ENCODE measurements around the gene PIR. TPM values are rescaled to one million over a fixed set of nuclear protein-coding genes. Genes with fewer than 3 reads are reported as not detected.

Gene PIR
- total RNA-seq, 2 experiments from 2014 or later, result 1.9 to 3.5 TPM

DNA sequence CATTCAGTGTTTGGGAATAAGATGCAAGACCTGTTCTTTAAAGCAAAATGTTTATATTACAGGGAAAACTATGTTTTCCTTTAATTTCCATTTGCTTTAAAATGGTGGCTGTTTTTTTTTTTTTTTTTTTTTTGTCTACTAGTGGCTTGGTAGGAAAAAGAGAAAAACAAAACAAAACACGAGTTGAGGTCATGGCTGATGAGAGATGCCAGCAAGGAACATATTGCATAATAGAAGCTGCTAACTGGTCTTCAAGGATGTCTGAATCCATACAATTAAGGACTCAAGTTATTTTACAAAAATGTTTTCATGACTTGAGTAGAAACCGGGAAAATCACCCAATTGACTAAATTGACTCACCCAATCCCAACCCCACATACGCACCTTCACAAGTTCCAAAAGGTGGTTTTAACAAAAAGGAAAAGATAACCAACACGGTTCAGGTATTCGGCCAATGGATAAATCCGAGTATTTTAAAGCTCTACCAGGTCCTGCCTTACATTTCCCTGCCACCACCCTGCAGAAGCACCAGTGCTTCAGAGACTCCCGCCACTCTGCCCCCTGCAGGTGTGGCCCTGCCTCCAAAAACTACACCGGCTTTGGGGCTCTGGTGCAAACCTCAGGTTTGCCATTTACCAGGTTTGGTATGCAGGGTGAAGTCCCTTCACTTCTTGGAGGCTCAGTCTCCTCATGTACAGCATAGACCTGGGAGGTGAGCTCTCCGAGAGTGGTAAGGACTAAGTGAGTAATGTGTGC, 27.1 kb downstream of the PIR start:
- no peaks in the 10 kb centered on the region for H3K79me2 ChIP-seq (ENCODE audit: insufficient read depth, low read depth, low read length)
- BruUV-seq (replicated peaks), result TSS peak; percentile 91
- intact Hi-C loops (cut with micrococcal nuclease; ENCODE audit: unreplicated experiment), result no loop called here
- TF ChIP-seq, protein P1, sequence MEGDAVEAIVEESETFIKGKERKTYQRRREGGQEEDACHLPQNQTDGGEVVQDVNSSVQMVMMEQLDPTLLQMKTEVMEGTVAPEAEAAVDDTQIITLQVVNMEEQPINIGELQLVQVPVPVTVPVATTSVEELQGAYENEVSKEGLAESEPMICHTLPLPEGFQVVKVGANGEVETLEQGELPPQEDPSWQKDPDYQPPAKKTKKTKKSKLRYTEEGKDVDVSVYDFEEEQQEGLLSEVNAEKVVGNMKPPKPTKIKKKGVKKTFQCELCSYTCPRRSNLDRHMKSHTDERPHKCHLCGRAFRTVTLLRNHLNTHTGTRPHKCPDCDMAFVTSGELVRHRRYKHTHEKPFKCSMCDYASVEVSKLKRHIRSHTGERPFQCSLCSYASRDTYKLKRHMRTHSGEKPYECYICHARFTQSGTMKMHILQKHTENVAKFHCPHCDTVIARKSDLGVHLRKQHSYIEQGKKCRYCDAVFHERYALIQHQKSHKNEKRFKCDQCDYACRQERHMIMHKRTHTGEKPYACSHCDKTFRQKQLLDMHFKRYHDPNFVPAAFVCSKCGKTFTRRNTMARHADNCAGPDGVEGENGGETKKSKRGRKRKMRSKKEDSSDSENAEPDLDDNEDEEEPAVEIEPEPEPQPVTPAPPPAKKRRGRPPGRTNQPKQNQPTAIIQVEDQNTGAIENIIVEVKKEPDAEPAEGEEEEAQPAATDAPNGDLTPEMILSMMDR (conservative IDR thresholded peaks at IDR 0.05; ENCODE audit: low read length), result peak; percentile 61
- TF ChIP-seq EZH2phosphoT487 (IDR thresholded peaks at IDR 0.05; ENCODE audit: borderline replicate concordance, low read depth, low read length), result no peak
- H3K9me2 ChIP-seq (ENCODE audit: insufficient read depth, low read length), result no peaks in the 10 kb centered on the region
- no peaks in the 10 kb centered on the region for H3K9me3 ChIP-seq (ENCODE audit: low read length)
- H3K36me3 ChIP-seq (ENCODE audit: insufficient read depth, low read length), result no peaks in the 10 kb centered on the region
- H3K4me1 ChIP-seq (ENCODE audit: insufficient read depth, low read length, poor library complexity, severe bottlenecking), result peaks cover 20% of the 10 kb centered on the region
- no peak overlapping the region for H3K4me3 ChIP-seq (ENCODE audit: low read depth, low read length, poor library complexity, severe bottlenecking)
- H4K20me1 ChIP-seq (ENCODE audit: insufficient read depth, low read length), result no peaks in the 10 kb centered on the region
- peak overlapping the region; percentile 64 for H3K4me2 ChIP-seq (ENCODE audit: low read length)
- CTCF ChIA-PET (ENCODE audit: unreplicated experiment), result interaction anchor here (1.3 to 2.8 kb wide), 3 partner anchors 83 to 119 kb away, joined by 3 to 17 read pairs (median 10); partner anchors contain the start of gene VEGFD
- POLR2A ChIA-PET, result interaction anchor here (0.7 to 1.2 kb wide), 9 partner anchors 20 to 343 kb away, joined by 3 to 7 read pairs (median 3); no protein-coding TSS in a partner anchor
- H2AFZ ChIP-seq (ENCODE audit: low read length), result peak overlapping the region; percentile 60; the same call in 1 of the 2 replicates
- H3K27ac ChIP-seq (ENCODE audit: low read depth, low read length, poor library complexity, severe bottlenecking), result peak overlapping the region; percentile 68
- peak; percentile 20 for DNase-seq (ENCODE audit: low spot score)

DNA sequence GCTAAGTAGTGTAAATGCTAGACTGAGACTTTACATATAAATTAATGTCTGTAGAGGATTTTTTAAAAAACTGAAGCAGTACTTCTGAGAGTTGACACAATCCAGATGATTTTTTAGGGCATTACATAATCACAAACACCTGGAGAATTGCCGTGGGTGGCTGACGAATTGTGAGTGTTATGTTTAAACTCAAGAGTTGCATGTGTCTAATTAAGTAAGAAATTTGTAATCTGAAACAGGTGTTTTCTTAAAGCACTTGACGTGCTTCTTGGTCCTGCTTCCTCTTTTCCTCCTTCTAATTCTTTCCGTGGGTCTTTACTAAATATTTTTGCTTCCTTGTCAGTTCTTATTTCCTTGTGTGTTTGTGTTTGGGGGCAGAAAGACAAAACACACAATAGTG, 27.8 kb downstream of the PIR start:
- peak overlapping the region; percentile 68 for H3K27ac ChIP-seq (ENCODE audit: low read depth, low read length, poor library complexity, severe bottlenecking)
- ChIA-PET POLR2A (interaction anchor here (0.7 to 0.9 kb wide), 3 partner anchors 21 to 82 kb away, joined by 4 to 7 read pairs (median 6); no protein-coding TSS in a partner anchor), CTCF (ENCODE audit: unreplicated experiment) (interaction anchor here (2.8 kb wide), 1 partner anchor 115 kb away, joined by 17 read pairs; no protein-coding TSS in a partner anchor)
- intact Hi-C loops (cut with micrococcal nuclease; ENCODE audit: unreplicated experiment), result no loop called here
- no peaks in the 10 kb centered on the region for H3K36me3 ChIP-seq (ENCODE audit: insufficient read depth, low read length)
- H3K4me3 ChIP-seq (ENCODE audit: low read depth, low read length, poor library complexity, severe bottlenecking), result peak overlapping the region; percentile 38
- peak; percentile 64 for DNase-seq (ENCODE audit: low spot score)
- H2AFZ ChIP-seq (ENCODE audit: low read length), result peak overlapping the region; percentile 60
- H3K79me2 ChIP-seq (ENCODE audit: insufficient read depth, low read depth, low read length), result no peaks in the 10 kb centered on the region
- peaks cover 20% of the 10 kb centered on the region for H3K4me1 ChIP-seq (ENCODE audit: insufficient read depth, low read length, poor library complexity, severe bottlenecking)
- no peaks in the 10 kb centered on the region for H3K9me2 ChIP-seq (ENCODE audit: insufficient read depth, low read length)
- no TSS peak for BruUV-seq (replicated peaks)
- peak overlapping the region; percentile 64 for H3K4me2 ChIP-seq (ENCODE audit: low read length)
- TF ChIP-seq, protein P1 (conservative IDR thresholded peaks at IDR 0.05; ENCODE audit: low read length), result no peak
- TF ChIP-seq EZH2phosphoT487 (IDR thresholded peaks at IDR 0.05; ENCODE audit: borderline replicate concordance, low read depth, low read length), result no peak
- no peaks in the 10 kb centered on the region for H4K20me1 ChIP-seq (ENCODE audit: insufficient read depth, low read length)
- H3K9me3 ChIP-seq (ENCODE audit: low read length), result no peaks in the 10 kb centered on the region

DNA sequence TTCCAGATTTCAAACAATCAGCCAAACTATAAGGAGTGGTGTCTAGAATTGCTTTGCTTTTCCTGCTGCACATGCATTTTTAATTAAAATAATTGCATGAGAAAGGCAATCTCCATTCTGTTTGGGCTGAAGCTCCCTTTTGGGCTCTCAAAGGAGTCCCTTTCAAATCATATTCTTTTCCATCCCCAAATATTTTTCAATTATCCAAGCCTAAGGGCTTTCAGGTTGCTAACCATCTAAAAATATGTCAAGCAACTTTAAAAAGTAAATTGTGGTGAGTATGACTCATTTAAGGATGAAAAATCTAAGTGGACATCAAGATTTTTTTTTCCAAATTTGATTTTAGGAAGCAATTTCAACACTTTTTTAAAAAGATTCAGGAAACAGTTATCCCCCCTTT, 28.4 kb downstream of the PIR start:
- ChIA-PET CTCF (ENCODE audit: unreplicated experiment) (no interaction called here), POLR2A (interaction anchor here (0.7 to 1.1 kb wide), 2 partner anchors 11 to 57 kb away, joined by 3 to 5 read pairs; no protein-coding TSS in a partner anchor)
- Histone ChIP-seq H3K79me2 (ENCODE audit: insufficient read depth, low read depth, low read length) (no peaks in the 10 kb centered on the region), H3K9me2 (ENCODE audit: insufficient read depth, low read length) (no peaks in the 10 kb centered on the region), H2AFZ (ENCODE audit: low read length) (peak overlapping the region; percentile 60; the same call in 1 of the 2 replicates), H3K9me3 (ENCODE audit: low read length) (no peaks in the 10 kb centered on the region), H3K36me3 (ENCODE audit: insufficient read depth, low read length) (no peaks in the 10 kb centered on the region), H3K4me3 (ENCODE audit: low read depth, low read length, poor library complexity, severe bottlenecking) (peak overlapping the region; percentile 38), H4K20me1 (ENCODE audit: insufficient read depth, low read length) (no peaks in the 10 kb centered on the region), H3K4me2 (ENCODE audit: low read length) (peak overlapping the region; percentile 64), H3K27ac (ENCODE audit: low read depth, low read length, poor library complexity, severe bottlenecking) (peak overlapping the region; percentile 68), H3K4me1 (ENCODE audit: insufficient read depth, low read length, poor library complexity, severe bottlenecking) (peaks cover 20% of the 10 kb centered on the region)
- DNase-seq (ENCODE audit: low spot score), result no peak
- intact Hi-C loops (cut with micrococcal nuclease; ENCODE audit: unreplicated experiment), result no loop called here
- no TSS peak for BruUV-seq (replicated peaks)
- TF ChIP-seq, protein P1 (conservative IDR thresholded peaks at IDR 0.05; ENCODE audit: low read length), result no peak
- TF ChIP-seq EZH2phosphoT487 (IDR thresholded peaks at IDR 0.05; ENCODE audit: borderline replicate concordance, low read depth, low read length), result no peak
